ENCODE measurements around the gene CHGA. TPM values are rescaled to one million over a fixed set of nuclear protein-coding genes. Genes with fewer than 3 reads are reported as not detected.

Gene CHGA
- total and polyA plus RNA-seq, 2 of the 13 experiments (the other 11 are each of a cell fraction or from before 2014, with no cell fraction given), result not detected

DNA sequence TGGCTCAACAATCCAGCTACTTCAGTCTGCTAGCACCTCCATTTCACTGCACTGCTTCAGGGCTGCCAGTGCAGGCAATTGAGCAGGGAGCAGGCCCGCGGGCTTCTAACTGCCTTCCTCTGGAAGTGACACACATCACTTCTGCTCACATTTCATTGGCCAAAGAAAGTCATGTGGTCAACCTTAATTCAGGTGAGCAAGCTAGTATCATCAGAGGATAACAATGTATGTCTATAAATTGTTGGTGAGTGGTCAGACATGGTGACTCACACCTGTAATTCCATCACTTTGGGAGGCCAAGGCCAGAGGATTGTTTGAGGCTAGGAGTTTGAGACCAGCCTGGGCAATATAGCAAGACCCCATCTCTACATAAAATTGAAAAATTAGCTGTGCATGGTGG, 22.3 kb upstream of the CHGA start:
- ATAC-seq (no peak), DNase-seq (ENCODE audit: low spot score) (no peak), FAIRE-seq (no peak)
- Histone ChIP-seq H3K4me3 (replicated peaks in 1 of 3; ENCODE audit: insufficient read depth in 1 of 3, low read depth in 2 of 3, low read length in 3 of 3) (no peak overlapping the region), H3K36me3 (replicated peaks in 1 of 2; ENCODE audit: control insufficient read depth in 1 of 2, insufficient read depth in 2 of 2, low read length in 2 of 2) (no peaks in the 10 kb centered on the region), H2AFZ (ENCODE audit: low read length) (no peak overlapping the region), H3K9ac (ENCODE audit: insufficient read depth, low read depth, low read length) (no peak overlapping the region), H4K20me1 (ENCODE audit: insufficient read depth, low read length) (no peaks in the 10 kb centered on the region), H3K27ac (ENCODE audit: extremely low read length, insufficient read depth, low read length) (no peak overlapping the region), H3K4me2 (ENCODE audit: low read depth, low read length) (no peak overlapping the region), H3K79me2 (ENCODE audit: insufficient read depth, low read length) (no peaks in the 10 kb centered on the region), H3K4me1 (ENCODE audit: insufficient read depth, low read length) (peaks cover 29% of the 10 kb centered on the region), H3K9me3 (ENCODE audit: low read length) (no peaks in the 10 kb centered on the region), H3K27me3 (ENCODE audit: control insufficient read depth in 1 of 2, insufficient read depth in 2 of 2, low read length in 2 of 2) (peaks cover 1 to 16% of the 10 kb centered on the region in 2 experiments; a peak in 4 of 5 replicates)
- 73% methylated on average over 2 of the region's 2 CpGs for WGBS (ENCODE audit: low lambda C conversion rate)
- BruUV-seq (replicated peaks), result no TSS peak
- in situ Hi-C loops (cut with HindIII; ENCODE audit: extremely low pct_ligation_motif_present, low pct_unique_long_range_greater_than_20kb), result no loop called here
- POLR2A ChIA-PET, result no interaction called here
- CTCF ChIA-PET (ENCODE audit: low intra/inter-chr PET ratio, low total read pairs), result no interaction called here
- intact Hi-C loops (cut with micrococcal nuclease; ENCODE audit: unreplicated experiment), result no loop called here
- TF ChIP-seq ZNF296 (CRISPR knock-in tag; conservative IDR thresholded peaks at IDR 0.05) (no peak), ZNF670 (CRISPR knock-in tag; IDR thresholded peaks at IDR 0.05; ENCODE audit: borderline replicate concordance) (no peak), POLR2AphosphoS2 (IDR thresholded peaks at IDR 0.05; ENCODE audit: low read depth, low read length) (no peak), U2AF2 (IDR thresholded peaks at IDR 0.05; ENCODE audit: low read depth, low read length) (no peak), SIX4 (CRISPR knock-in tag; IDR thresholded peaks at IDR 0.05) (no peak), NFE2 (CRISPR knock-in tag; IDR thresholded peaks at IDR 0.05) (no peak), TSC22D2 (CRISPR knock-in tag; IDR thresholded peaks at IDR 0.05; ENCODE audit: borderline replicate concordance) (no peak), REXO4 (CRISPR knock-in tag; IDR thresholded peaks at IDR 0.05; ENCODE audit: borderline replicate concordance) (no peak)
- TF ChIP-seq, protein P1, sequence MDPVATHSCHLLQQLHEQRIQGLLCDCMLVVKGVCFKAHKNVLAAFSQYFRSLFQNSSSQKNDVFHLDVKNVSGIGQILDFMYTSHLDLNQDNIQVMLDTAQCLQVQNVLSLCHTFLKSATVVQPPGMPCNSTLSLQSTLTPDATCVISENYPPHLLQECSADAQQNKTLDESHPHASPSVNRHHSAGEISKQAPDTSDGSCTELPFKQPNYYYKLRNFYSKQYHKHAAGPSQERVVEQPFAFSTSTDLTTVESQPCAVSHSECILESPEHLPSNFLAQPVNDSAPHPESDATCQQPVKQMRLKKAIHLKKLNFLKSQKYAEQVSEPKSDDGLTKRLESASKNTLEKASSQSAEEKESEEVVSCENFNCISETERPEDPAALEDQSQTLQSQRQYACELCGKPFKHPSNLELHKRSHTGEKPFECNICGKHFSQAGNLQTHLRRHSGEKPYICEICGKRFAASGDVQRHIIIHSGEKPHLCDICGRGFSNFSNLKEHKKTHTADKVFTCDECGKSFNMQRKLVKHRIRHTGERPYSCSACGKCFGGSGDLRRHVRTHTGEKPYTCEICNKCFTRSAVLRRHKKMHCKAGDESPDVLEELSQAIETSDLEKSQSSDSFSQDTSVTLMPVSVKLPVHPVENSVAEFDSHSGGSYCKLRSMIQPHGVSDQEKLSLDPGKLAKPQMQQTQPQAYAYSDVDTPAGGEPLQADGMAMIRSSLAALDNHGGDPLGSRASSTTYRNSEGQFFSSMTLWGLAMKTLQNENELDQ (CRISPR knock-in tag; IDR thresholded peaks at IDR 0.05; ENCODE audit: borderline replicate concordance), result no peak
